ENCODE measurements around the gene SORCS2.

SORCS2 gene

GRCh38 chr4:7691061-7691460, 498.7 kb downstream of the SORCS2 start:
- no peaks in the 10 kb centered on the region for H3K36me3 ChIP-seq (ENCODE audit: control insufficient read depth, insufficient read depth, low read length)
- H3K27me3 ChIP-seq (replicated peaks; ENCODE audit: control insufficient read depth, insufficient read depth, low read length): peaks cover 2% of the 10 kb centered on the region
- H3K4me3 ChIP-seq (replicated peaks; ENCODE audit: low read depth, low read length): no peak overlapping the region
- TF ChIP-seq CTCF (IDR thresholded peaks at IDR 0.05; ENCODE audit: insufficient read depth, low read length, poor library complexity, severe bottlenecking): no peak
- no peak for DNase-seq (ENCODE audit: extremely low read depth, insufficient read length)

- no peak for DNase-seq (ENCODE audit: extremely low read depth, insufficient read length)
- TF ChIP-seq CTCF (IDR thresholded peaks at IDR 0.05; ENCODE audit: insufficient read depth, low read length, poor library complexity, severe bottlenecking): no peak
- Histone ChIP-seq H3K27me3 (replicated peaks; ENCODE audit: control insufficient read depth, insufficient read depth, low read length) (peaks cover 2% of the 10 kb centered on the region), H3K4me3 (replicated peaks; ENCODE audit: low read depth, low read length) (no peak overlapping the region), H3K36me3 (ENCODE audit: control insufficient read depth, insufficient read depth, low read length) (no peaks in the 10 kb centered on the region)
These were observed 499.6 kb downstream of the SORCS2 start for GRCh38 chr4:7691982-7692381.

GRCh38 chr4:7692451-7693236, 500.3 kb downstream of the SORCS2 start:
- DNase-seq (ENCODE audit: extremely low read depth, insufficient read length): no peak

GRCh38 chr4:7693237-7693608, 500.9 kb downstream of the SORCS2 start:
- no peak for TF ChIP-seq CTCF (IDR thresholded peaks at IDR 0.05; ENCODE audit: insufficient read depth, low read length, poor library complexity, severe bottlenecking)
- Histone ChIP-seq H3K36me3 (ENCODE audit: control insufficient read depth, insufficient read depth, low read length) (no peaks in the 10 kb centered on the region), H3K27me3 (replicated peaks; ENCODE audit: control insufficient read depth, insufficient read depth, low read length) (peaks cover 2% of the 10 kb centered on the region), H3K4me3 (replicated peaks; ENCODE audit: low read depth, low read length) (no peak overlapping the region)
- no peak for DNase-seq (ENCODE audit: extremely low read depth, insufficient read length)

More at GRCh38 chr4:7692451-7693236, 500.3 kb downstream of the SORCS2 start:
- TF ChIP-seq CTCF (IDR thresholded peaks at IDR 0.05; ENCODE audit: insufficient read depth, low read length, poor library complexity, severe bottlenecking): no peak
- peaks cover 2% of the 10 kb centered on the region for H3K27me3 ChIP-seq (replicated peaks; ENCODE audit: control insufficient read depth, insufficient read depth, low read length)
- H3K36me3 ChIP-seq (ENCODE audit: control insufficient read depth, insufficient read depth, low read length): no peaks in the 10 kb centered on the region
- H3K4me3 ChIP-seq (replicated peaks; ENCODE audit: low read depth, low read length): no peak overlapping the region

- no peak for DNase-seq (ENCODE audit: extremely low read depth, insufficient read length)
- Histone ChIP-seq H3K27me3 (replicated peaks; ENCODE audit: control insufficient read depth, insufficient read depth, low read length) (peaks cover 2% of the 10 kb centered on the region), H3K36me3 (ENCODE audit: control insufficient read depth, insufficient read depth, low read length) (no peaks in the 10 kb centered on the region), H3K4me3 (replicated peaks; ENCODE audit: low read depth, low read length) (no peak overlapping the region)
- TF ChIP-seq CTCF (IDR thresholded peaks at IDR 0.05; ENCODE audit: insufficient read depth, low read length, poor library complexity, severe bottlenecking): no peak
These were observed 501.4 kb downstream of the SORCS2 start for GRCh38 chr4:7693711-7694110.

Measured in GM06990 (cell line).